T-helper 2 cell treated with Interferon-gamma antibody and Interleukin-4, amounts not matched to agents 100 ng/mL and 5 ng/mL, for 36 hours (primary cell): ENCODE measurements around the gene HIBADH. TPM values are rescaled to one million over a fixed set of nuclear protein-coding genes. Genes with fewer than 3 reads are reported as not detected.
"Not testable (repeated sequence)": the region's sequence is repeated elsewhere in the genome, so short reads cannot be mapped to it uniquely, and the experiment has no call there.

Experiments
- intact Hi-C: fragments of 100-400 bp; cut with micrococcal nuclease; formaldehyde crosslinking; loops from one replicate; pipeline ENCODE4 v1.15.1; 2023
- total RNA-seq: library from RNA; stranded (reverse); gene quantifications from 2 replicates; pipeline ENCODE4 v1.2.3, GENCODE V29; 2022

The HIBADH gene
- total RNA-seq, 1 donor from 2014 or later = 14.5 TPM

GRCh38 chr7:27639048-27639447, 23.6 kb downstream of the HIBADH start:
- intact Hi-C loops = not testable (repeated sequence)

- intact Hi-C loops = no loop called here
These were observed 26.2 kb downstream of the HIBADH start for GRCh38 chr7:27636326-27637006.

- intact Hi-C loops = no loop called here
These were observed 27.0 kb downstream of the HIBADH start for GRCh38 chr7:27635728-27636127.

GRCh38 chr7:27634671-27635493, 27.8 kb downstream of the HIBADH start:
- intact Hi-C loops = no loop called here

GRCh38 chr7:27633062-27633461, 29.6 kb downstream of the HIBADH start:
- intact Hi-C loops = no loop called here

GRCh38 chr7:27631391-27631790, 31.3 kb downstream of the HIBADH start:
- intact Hi-C loops = no loop called here

GRCh38 chr7:27627146-27627545, 35.5 kb downstream of the HIBADH start:
- intact Hi-C loops = no loop called here

- intact Hi-C loops = no loop called here
These were observed 43.2 kb downstream of the HIBADH start for GRCh38 chr7:27619492-27619891.

- intact Hi-C loops = no loop called here
These were observed 44.9 kb downstream of the HIBADH start for GRCh38 chr7:27617651-27618381.

GRCh38 chr7:27616914-27617548, 45.7 kb downstream of the HIBADH start:
- intact Hi-C loops = no loop called here

GRCh38 chr7:27616186-27616491, 46.5 kb downstream of the HIBADH start:
- intact Hi-C loops = no loop called here

GRCh38 chr7:27615420-27616185, 47.1 kb downstream of the HIBADH start:
- intact Hi-C loops = no loop called here

GRCh38 chr7:27614095-27614494, 48.6 kb downstream of the HIBADH start:
- intact Hi-C loops = no loop called here

- intact Hi-C loops = no loop called here
These were observed 51.6 kb downstream of the HIBADH start for GRCh38 chr7:27611059-27611458.

GRCh38 chr7:27608776-27609495, 53.7 kb downstream of the HIBADH start:
- intact Hi-C loops = no loop called here

GRCh38 chr7:27607210-27607606, 55.5 kb downstream of the HIBADH start:
- intact Hi-C loops = no loop called here

- intact Hi-C loops = no loop called here
These were observed 56.1 kb downstream of the HIBADH start for GRCh38 chr7:27606270-27607209.

GRCh38 chr7:27605689-27606269, 56.9 kb downstream of the HIBADH start:
- intact Hi-C loops = no loop called here

GRCh38 chr7:27605283-27605682, 57.4 kb downstream of the HIBADH start:
- intact Hi-C loops = no loop called here
